ENCODE data around the gene KRTAP4-1.
"Not testable (repeated sequence)": the region's sequence is repeated elsewhere in the genome, so short reads cannot be mapped to it uniquely, and the experiment has no call there.

KRTAP4-1 gene

GRCh38 chr17:41215681-41216080 lies 31.0 kb upstream of the KRTAP4-1 start:
- Histone ChIP-seq H3K4me1 (no peaks in the 10 kb centered on the region), H3K4me3 (ENCODE audit: low read depth, low read length) (no peak overlapping the region), H3K27me3 (peaks cover 43% of the 10 kb centered on the region), H3K36me3 (no peaks in the 10 kb centered on the region), H3K9me3 (no peaks in the 10 kb centered on the region)
- DNase-seq = no peak
- TF ChIP-seq, protein P1, sequence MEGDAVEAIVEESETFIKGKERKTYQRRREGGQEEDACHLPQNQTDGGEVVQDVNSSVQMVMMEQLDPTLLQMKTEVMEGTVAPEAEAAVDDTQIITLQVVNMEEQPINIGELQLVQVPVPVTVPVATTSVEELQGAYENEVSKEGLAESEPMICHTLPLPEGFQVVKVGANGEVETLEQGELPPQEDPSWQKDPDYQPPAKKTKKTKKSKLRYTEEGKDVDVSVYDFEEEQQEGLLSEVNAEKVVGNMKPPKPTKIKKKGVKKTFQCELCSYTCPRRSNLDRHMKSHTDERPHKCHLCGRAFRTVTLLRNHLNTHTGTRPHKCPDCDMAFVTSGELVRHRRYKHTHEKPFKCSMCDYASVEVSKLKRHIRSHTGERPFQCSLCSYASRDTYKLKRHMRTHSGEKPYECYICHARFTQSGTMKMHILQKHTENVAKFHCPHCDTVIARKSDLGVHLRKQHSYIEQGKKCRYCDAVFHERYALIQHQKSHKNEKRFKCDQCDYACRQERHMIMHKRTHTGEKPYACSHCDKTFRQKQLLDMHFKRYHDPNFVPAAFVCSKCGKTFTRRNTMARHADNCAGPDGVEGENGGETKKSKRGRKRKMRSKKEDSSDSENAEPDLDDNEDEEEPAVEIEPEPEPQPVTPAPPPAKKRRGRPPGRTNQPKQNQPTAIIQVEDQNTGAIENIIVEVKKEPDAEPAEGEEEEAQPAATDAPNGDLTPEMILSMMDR (IDR thresholded peaks at IDR 0.05; ENCODE audit: low read depth, low read length) = no peak

DNA sequence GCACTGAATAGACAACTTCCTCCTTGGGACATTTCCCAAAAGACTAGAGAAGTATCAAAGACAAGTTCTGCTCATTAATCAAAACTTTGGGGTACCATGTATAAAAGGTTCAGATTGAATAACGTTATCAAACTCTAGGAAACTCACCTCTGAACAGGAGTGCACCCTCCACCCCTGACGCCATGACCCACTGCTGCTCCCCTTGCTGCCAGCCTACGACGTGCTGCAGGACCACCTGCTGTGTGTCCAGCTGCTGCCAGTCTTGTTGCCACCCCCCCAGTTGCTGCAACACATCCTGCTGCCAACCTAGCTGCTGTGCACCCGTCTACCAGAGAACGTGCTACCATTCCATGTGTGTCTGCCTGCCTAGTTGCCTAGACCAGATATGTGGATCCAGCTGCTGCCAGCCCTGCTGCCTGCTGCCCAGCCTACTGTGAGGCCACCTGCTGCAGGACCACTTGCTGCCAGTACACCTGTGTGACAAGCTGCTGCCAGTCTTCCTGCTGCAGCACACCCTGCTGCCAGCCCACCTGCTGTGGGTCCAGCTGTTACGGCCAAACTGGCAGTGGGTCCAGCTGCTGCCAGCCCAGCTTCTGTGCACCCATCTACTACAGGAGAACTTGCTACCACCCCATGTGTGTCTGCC lies 27.9 kb upstream of the KRTAP4-1 start:
- no peak for DNase-seq
- Histone ChIP-seq H3K9me3 (no peaks in the 10 kb centered on the region), H3K36me3 (no peaks in the 10 kb centered on the region), H3K27me3 (peaks cover 50% of the 10 kb centered on the region), H3K4me1 (no peaks in the 10 kb centered on the region), H3K4me3 (ENCODE audit: low read depth, low read length) (no peak overlapping the region)
- TF ChIP-seq, protein P1 (IDR thresholded peaks at IDR 0.05; ENCODE audit: low read depth, low read length) = no peak

- TF ChIP-seq, protein P1 (IDR thresholded peaks at IDR 0.05; ENCODE audit: low read depth, low read length) = no peak
- no peak for DNase-seq
Observed at GRCh38 chr17:41211845-41212466, 27.2 kb upstream of the KRTAP4-1 start.

GRCh38 chr17:41199421-41200078 lies 14.8 kb upstream of the KRTAP4-1 start:
- no peak overlapping the region for H3K4me3 ChIP-seq (ENCODE audit: low read depth, low read length)
- H3K4me1 ChIP-seq = no peaks in the 10 kb centered on the region
- no peak for DNase-seq
- H3K36me3 ChIP-seq = no peaks in the 10 kb centered on the region
- no peaks in the 10 kb centered on the region for H3K27me3 ChIP-seq
- TF ChIP-seq, protein P1 (IDR thresholded peaks at IDR 0.05; ENCODE audit: low read depth, low read length) = no peak
- no peaks in the 10 kb centered on the region; the same call in 1 of the 2 replicates for H3K9me3 ChIP-seq

More at GRCh38 chr17:41211845-41212466, 27.2 kb upstream of the KRTAP4-1 start:
- H3K27me3 ChIP-seq = peaks cover 51% of the 10 kb centered on the region
- no peaks in the 10 kb centered on the region for H3K4me1 ChIP-seq
- H3K4me3 ChIP-seq (ENCODE audit: low read depth, low read length) = no peak overlapping the region
- no peaks in the 10 kb centered on the region for H3K9me3 ChIP-seq
- no peaks in the 10 kb centered on the region for H3K36me3 ChIP-seq

DNA sequence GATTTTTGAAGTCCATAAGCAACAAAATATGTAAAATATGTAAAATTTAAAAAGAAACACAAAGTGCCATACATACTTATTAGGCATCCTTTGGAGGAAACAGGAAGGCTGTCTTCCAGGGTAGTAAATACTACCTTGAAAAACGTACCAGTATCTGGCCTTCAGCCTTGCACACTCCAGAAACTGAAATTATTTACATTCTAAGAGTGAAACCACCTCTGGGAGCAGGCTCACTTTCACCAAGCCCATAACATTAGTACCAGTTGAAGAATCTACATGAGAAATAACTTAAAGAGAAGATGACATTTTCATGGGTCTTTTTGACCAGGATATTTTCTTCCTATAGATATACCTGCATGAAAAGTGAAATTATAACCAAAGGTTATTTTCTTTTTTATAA lies 11.4 kb upstream of the KRTAP4-1 start:
- DNase-seq = no peak
- TF ChIP-seq, protein P1 (IDR thresholded peaks at IDR 0.05; ENCODE audit: low read depth, low read length) = no peak
- no peaks in the 10 kb centered on the region for H3K36me3 ChIP-seq
- H3K27me3 ChIP-seq = no peaks in the 10 kb centered on the region
- H3K4me3 ChIP-seq (ENCODE audit: low read depth, low read length) = no peak overlapping the region
- H3K9me3 ChIP-seq = no peaks in the 10 kb centered on the region; the same call in 1 of the 2 replicates
- no peaks in the 10 kb centered on the region for H3K4me1 ChIP-seq

GRCh38 chr17:41190328-41190727 lies 5.6 kb upstream of the KRTAP4-1 start:
- Histone ChIP-seq H3K27me3 (peaks cover 17% of the 10 kb centered on the region), H3K9me3 (no peaks in the 10 kb centered on the region), H3K4me3 (ENCODE audit: low read depth, low read length) (no peak overlapping the region), H3K4me1 (no peaks in the 10 kb centered on the region), H3K36me3 (no peaks in the 10 kb centered on the region)
- DNase-seq = no peak
- TF ChIP-seq, protein P1 (IDR thresholded peaks at IDR 0.05; ENCODE audit: low read depth, low read length) = no peak

DNA sequence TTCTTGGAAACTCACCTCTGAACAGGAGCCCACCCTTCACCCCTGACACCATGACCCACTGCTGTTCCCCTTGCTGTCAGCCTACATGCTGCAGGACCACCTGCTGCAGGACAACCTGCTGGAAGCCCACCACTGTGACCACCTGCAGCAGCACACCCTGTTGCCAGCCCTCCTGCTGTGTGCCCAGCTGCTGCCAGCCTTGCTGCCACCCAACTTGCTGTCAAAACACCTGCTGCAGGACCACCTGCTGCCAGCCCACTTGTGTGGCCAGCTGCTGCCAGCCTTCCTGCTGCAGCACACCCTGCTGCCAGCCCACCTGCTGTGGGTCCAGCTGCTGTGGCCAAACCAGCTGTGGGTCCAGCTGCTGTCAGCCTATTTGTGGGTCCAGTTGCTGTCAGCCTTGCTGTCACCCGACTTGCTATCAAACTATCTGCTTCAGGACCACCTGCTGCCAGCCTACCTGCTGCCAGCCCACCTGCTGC lies 5.2 kb upstream of the KRTAP4-1 start, which contains the start of gene KRTAP9-1:
Gene KRTAP9-1 (plus strand): TSS at position 51 of the 482 bp plus-strand sequence. CDS start 0 bp downstream, at position 51.
- not testable (repeated sequence) for H3K9me3 ChIP-seq, DNase-seq

More for the DNA sequence above, 5.2 kb upstream of the KRTAP4-1 start, which contains the start of gene KRTAP9-1:
- H3K36me3 ChIP-seq; H3K4me3 ChIP-seq (ENCODE audit: low read depth, low read length); H3K4me1 ChIP-seq: not testable (repeated sequence)
- H3K27me3 ChIP-seq = peaks cover 18% of the 10 kb centered on the region

All from BE2C (cell line).